Pancreas (tissue), 10 donors: ENCODE results near the gene RGL1. TPM values are rescaled to one million over a fixed set of nuclear protein-coding genes. Genes with fewer than 3 reads are reported as not detected.
A peak's percentile ranks its signal among the peaks of the same experiment; 100 is the strongest.

ENCODE experiments used
- ATAC-seq, 4 donors: fragments of 200-7000 bp; cut with Tn5 transposase; one replicate each; pipeline versions ENCODE4 v1.8.0 to v1.9.1; 2020; ENCODE audit warnings: mild to moderate bottlenecking in 4 of 4, moderate library complexity in 4 of 4
- DNase-seq, 6 donors: peaks; one replicate each; pipeline ENCODE4 v3.0.0-alpha.2; 2020
- FAIRE-seq: peaks from 2 replicates; lab custom pipeline; 2012; peaks lifted over from hg19 to GRCh38; lab: Jason Lieb, UNC
- H3K27ac ChIP-seq, 4 donors: fragments of 200-600 bp; sonication (generic); 1 replicate in 3 of 4; 2 replicates in 1 of 4; pipeline versions ENCODE4 v1.5.0 to v1.8.0; 2020
- H3K27me3 ChIP-seq, 4 donors: fragments of 200-600 bp; one replicate each; pipeline ENCODE4 v1.8.0; 2021
- H3K36me3 ChIP-seq, 3 donors: fragments of 200-600 bp; sonication (generic) in 1 of 3; one replicate each; pipeline versions ENCODE4 v1.5.0 to v1.8.0; 2020 to 2021
- H3K4me1 ChIP-seq, 3 donors: fragments of 200-600 bp; one replicate each; pipeline ENCODE4 v1.8.0; 2021
- H3K4me3 ChIP-seq, 4 donors: fragments of 200-600 bp; sonication (generic) in 2 of 4; one replicate each; pipeline versions ENCODE4 v1.5.0 to v1.8.0; 2020 to 2021
- H3K9me3 ChIP-seq, 4 donors: fragments of 200-600 bp; one replicate each; pipeline ENCODE4 v1.8.0; 2021
- WGBS, 2 donors: extraction: QIAGEN DNeasy Blood & Tissue Kit; methylation state at CpG; one replicate each; pipeline ENCODE4 v1.1.7; 2013; 5-methylcytosine and 5-hydroxymethylcytosine counted together
- intact Hi-C, 3 donors: fragments of 100-400 bp; cut with DNase I; formaldehyde crosslinking; loops; one replicate each; pipeline versions ENCODE4 v1.11.1 to v1.14.2; 2022
- polyA plus RNA-seq, 2 donors: library from polyadenylated mRNA; stranded (reverse); fragments of 200-250 nt; gene quantifications; one replicate each; pipeline ENCODE4 v1.2.3, GENCODE V29; 2013
- total RNA-seq, 6 donors: library from RNA; stranded (reverse); fragmentation: NEBNext Ultra II Directional in 4 of 6; extraction: Animal tissue kit (Norgen Biotek cat#: 25700) in 4 of 6; gene quantifications; one replicate each; pipeline versions ENCODE4 v1.2.1 to v1.2.4, GENCODE V29; 2021 to 2023
- TF ChIP-seq, protein P1 (sequence below), 4 donors: fragments of 200-600 bp; sonication (generic) in 3 of 4; IDR thresholded peaks; one replicate each; pipeline versions ENCODE4 v1.5.0 to v1.8.0; 2021; ENCODE audit warnings: antibody characterized with exemption in 4 of 4
- donor health status: healthy with polysubstance abuse.
- donor health status: DM: no; HTN: no; CAD: no; lungs with moderate emphysema.
- donor health status: DM: no; HTN: no; CAD: no.
- donor health status: control.
- donor health status: control.
- donor health status: Bipolar disorder and iron deficiency.
- donor health status: DM: yes; HTN: yes; CAD: no.
- donor health status: DM: no; HTN: no; CAD: no.
- donor health status: DM: no; HTN: no; CAD: no.
- donor health status: DM: yes; HTN: yes; CAD: no.

RGL1 gene
- total and polyA plus RNA-seq, 8 donors, result 2.8 to 9.1 (median 5.0) TPM

DNA sequence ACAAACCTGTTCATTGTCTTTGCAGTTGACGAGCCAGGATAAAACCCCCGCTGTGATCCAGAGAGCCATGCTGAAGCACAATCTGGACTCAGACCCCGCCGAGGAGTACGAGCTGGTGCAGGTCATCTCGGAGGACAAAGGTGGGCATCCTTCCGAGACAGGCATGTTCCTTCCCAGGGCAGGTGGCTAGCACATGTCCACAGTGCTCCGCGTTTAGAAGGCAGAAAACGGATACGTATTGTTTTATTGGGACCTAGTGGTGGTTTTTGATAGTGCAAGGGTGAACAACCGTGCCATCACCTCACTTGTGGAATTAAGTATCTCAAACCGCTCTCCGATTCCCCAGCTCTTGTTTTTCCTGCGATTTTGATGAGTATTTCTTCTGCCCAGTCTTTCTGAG, 117.3 kb downstream of the RGL1 start:
- FAIRE-seq (no peak), DNase-seq (no peak), ATAC-seq (no peak)
- intact Hi-C loops, result no loop called here
- Histone ChIP-seq H3K9me3 (no peaks in the 10 kb centered on the region), H3K27me3 (no peaks in the 10 kb centered on the region), H3K4me1 (no peaks in the 10 kb centered on the region), H3K4me3 (no peak overlapping the region), H3K36me3 (no peaks in the 10 kb centered on the region), H3K27ac (no peak overlapping the region)
- TF ChIP-seq, protein P1, sequence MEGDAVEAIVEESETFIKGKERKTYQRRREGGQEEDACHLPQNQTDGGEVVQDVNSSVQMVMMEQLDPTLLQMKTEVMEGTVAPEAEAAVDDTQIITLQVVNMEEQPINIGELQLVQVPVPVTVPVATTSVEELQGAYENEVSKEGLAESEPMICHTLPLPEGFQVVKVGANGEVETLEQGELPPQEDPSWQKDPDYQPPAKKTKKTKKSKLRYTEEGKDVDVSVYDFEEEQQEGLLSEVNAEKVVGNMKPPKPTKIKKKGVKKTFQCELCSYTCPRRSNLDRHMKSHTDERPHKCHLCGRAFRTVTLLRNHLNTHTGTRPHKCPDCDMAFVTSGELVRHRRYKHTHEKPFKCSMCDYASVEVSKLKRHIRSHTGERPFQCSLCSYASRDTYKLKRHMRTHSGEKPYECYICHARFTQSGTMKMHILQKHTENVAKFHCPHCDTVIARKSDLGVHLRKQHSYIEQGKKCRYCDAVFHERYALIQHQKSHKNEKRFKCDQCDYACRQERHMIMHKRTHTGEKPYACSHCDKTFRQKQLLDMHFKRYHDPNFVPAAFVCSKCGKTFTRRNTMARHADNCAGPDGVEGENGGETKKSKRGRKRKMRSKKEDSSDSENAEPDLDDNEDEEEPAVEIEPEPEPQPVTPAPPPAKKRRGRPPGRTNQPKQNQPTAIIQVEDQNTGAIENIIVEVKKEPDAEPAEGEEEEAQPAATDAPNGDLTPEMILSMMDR (IDR thresholded peaks at IDR 0.05), result no peak
- 74 to 87% methylated on average over 15 of the region's 15 CpGs for WGBS, 2 donors

DNA sequence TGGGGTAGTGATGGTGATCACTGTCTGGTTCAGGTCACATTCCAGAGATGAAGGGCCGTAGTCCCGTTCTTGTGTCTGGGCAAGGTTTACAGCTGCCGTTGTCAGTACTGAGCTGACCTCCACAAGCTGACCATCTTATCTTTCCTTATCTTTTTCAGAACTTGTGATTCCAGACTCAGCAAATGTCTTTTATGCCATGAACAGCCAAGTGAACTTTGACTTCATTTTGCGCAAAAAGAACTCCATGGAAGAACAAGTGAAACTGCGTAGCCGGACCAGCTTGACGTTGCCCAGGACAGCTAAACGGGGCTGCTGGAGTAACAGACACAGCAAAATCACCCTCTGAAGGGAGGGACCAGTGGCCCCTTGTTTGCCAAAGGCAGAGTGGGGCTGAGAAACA, 121.0 kb downstream of the RGL1 start:
- Histone ChIP-seq H3K27me3 (no peaks in the 10 kb centered on the region), H3K4me1 (no peaks in the 10 kb centered on the region), H3K27ac (no peak overlapping the region), H3K36me3 (no peaks in the 10 kb centered on the region), H3K4me3 (no peak overlapping the region), H3K9me3 (no peaks in the 10 kb centered on the region)
- ATAC-seq (no peak), FAIRE-seq (no peak), DNase-seq (no peak)
- TF ChIP-seq, protein P1 (IDR thresholded peaks at IDR 0.05), result no peak
- intact Hi-C loops, result no loop called here
- 59 to 66% methylated on average over 8 of the region's 8 CpGs for WGBS, 2 donors

DNA sequence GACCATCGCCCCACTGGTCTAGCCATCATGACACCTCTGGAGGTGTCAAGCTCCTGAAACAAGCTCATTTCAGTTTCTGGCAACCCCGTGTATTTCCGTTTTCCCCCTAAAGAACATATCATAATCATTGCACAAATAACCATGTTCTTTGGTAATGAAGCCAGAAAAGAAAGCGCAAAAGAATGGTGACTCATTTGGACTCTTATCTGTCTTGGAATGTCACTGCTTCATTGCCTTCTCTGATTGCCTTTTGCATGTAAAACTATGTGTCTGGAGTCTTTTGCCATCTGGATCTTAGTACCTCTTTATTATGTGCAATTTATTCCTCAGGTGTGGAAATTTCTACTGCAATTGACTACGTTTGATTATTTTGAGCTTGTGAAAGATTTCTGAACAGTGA, 122.1 kb downstream of the RGL1 start:
- FAIRE-seq (no peak), DNase-seq (no peak), ATAC-seq (no peak)
- Histone ChIP-seq H3K36me3 (no peaks in the 10 kb centered on the region), H3K4me3 (no peak overlapping the region), H3K27me3 (no peaks in the 10 kb centered on the region), H3K9me3 (no peaks in the 10 kb centered on the region), H3K27ac (no peak overlapping the region), H3K4me1 (no peaks in the 10 kb centered on the region)
- TF ChIP-seq, protein P1 (IDR thresholded peaks at IDR 0.05), result no peak
- intact Hi-C loops, result no loop called here
- WGBS, 2 donors, result 72 to 80% methylated on average over 5 of the region's 5 CpGs

DNA sequence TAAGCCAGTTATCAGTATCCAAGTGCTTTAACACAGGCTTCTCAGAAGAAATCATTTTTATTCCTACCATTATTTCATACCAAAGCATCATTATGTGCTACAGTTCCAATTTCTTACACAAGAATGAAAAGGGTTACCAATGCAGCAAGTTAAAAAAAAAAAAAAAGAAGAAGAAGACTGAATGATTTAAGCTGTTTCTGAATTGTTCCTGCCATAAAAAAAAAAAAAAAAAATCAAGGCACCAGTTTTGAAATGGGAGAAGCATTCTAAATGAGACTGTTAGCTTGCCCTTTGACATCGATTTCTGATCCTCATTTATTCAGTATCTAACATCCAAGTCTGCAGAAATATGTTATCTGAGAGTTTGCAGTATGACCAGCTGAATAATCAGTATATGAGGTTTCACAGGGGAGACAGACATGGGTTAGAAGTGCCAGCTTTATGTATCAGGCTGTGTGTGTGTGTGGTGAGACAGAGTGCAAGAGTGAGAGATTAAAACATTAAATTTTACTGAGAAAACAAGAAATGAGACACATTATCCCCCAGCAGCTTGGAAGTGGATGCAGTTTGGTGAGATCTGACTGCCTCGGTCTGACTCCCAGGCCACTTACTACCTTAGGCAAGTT, 126.8 kb downstream of the RGL1 start:
- no peak overlapping the region for H3K4me3 ChIP-seq
- TF ChIP-seq, protein P1 (IDR thresholded peaks at IDR 0.05), result no peak
- no peaks in the 10 kb centered on the region for H3K36me3 ChIP-seq
- ATAC-seq, result no peak
- 61 to 77% methylated on average over 2 of the region's 2 CpGs for WGBS, 2 donors
- H3K9me3 ChIP-seq, result no peaks in the 10 kb centered on the region
- intact Hi-C loops, result no loop called here
- FAIRE-seq, result no peak
- H3K4me1 ChIP-seq, result no peaks in the 10 kb centered on the region
- DNase-seq, result no peak
- H3K27me3 ChIP-seq, result no peaks in the 10 kb centered on the region
- H3K27ac ChIP-seq, result no peak overlapping the region

DNA sequence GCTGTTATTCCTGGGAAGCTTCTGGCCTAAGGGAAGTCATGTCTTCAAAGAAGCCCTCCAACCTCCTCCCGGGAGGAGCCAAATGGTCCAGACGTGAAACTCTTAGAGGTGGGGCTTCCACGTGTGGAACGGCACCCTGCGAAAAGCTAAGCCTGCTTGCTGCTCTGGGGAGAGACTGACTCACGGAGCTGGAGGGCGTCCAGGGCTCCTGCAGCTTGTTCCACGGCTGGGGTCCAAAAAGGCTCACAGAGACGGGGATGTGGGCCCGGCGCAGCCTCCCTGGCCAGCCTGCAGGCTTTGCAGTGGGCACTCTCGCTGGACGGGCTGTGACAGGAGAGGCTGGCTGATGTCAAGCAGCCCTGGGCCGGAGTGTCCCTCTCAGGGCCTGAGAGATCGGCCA, 127.5 kb downstream of the RGL1 start:
- ATAC-seq (peak in 3 of 4 donors; percentile 36 to 61 (median 48)), DNase-seq (peak in 3 of 6 donors; percentile 15 to 62 (median 38)), FAIRE-seq (no peak)
- intact Hi-C loops, result no loop called here
- no peak overlapping the region for H3K4me3 ChIP-seq
- no peak overlapping the region for H3K27ac ChIP-seq
- H3K36me3 ChIP-seq, result no peaks in the 10 kb centered on the region
- TF ChIP-seq, protein P1 (IDR thresholded peaks at IDR 0.05), result no peak
- H3K4me1 ChIP-seq, result no peaks in the 10 kb centered on the region
- H3K9me3 ChIP-seq, result no peaks in the 10 kb centered on the region
- WGBS, 2 donors, result 61 to 73% methylated on average over 14 to 15 of the region's 15 CpGs
- no peaks in the 10 kb centered on the region for H3K27me3 ChIP-seq
